MCF 10A (cell line): Measurements from ENCODE around the gene CWC27. TPM values are rescaled to one million over a fixed set of nuclear protein-coding genes. Genes with fewer than 3 reads are reported as not detected.

Experiments used
- BruUV-seq: library from RNA; stranded (reverse); fragments of 400-500 nt; replicated peaks from 2 replicates; lab custom pipeline; 2021; lab: Mats Ljungman, UMichigan
- CTCF ChIA-PET: fragments of 300-600 bp; sonication (Branson Sonifier 250); formaldehyde crosslinking; extraction: SDS; loops from one replicate; lab custom pipeline; 2021; ENCODE audit warnings: antibody characterized with exemption, inconsistent platforms; lab: Yijun Ruan, JAX
- POLR2A ChIA-PET: fragments of 300-600, 350-650 bp; sonication (Branson Sonifier 250); formaldehyde crosslinking; extraction: SDS; loops from one replicate; lab custom pipeline; 2020; ENCODE audit warnings: antibody characterized with exemption, inconsistent platforms; lab: Yijun Ruan, JAX
- DNase-seq: peaks from one replicate; pipeline ENCODE4 v3.0.0-alpha.2; 2018; ENCODE audit not compliant: unreplicated experiment
- H3K27ac Mint-ChIP-seq: one replicate; pipeline ENCODE4 v1.8.0; 2022; ENCODE audit warnings: mild to moderate bottlenecking, low read depth, mixed read lengths; ENCODE audit not compliant: unreplicated experiment
- H3K27me3 Mint-ChIP-seq: one replicate; pipeline ENCODE4 v1.8.0; 2022; ENCODE audit warnings: mixed read lengths; ENCODE audit not compliant: insufficient read depth, unreplicated experiment
- H3K36me3 Mint-ChIP-seq: one replicate; pipeline ENCODE4 v1.8.0; 2022; ENCODE audit warnings: mild to moderate bottlenecking, moderate library complexity, mixed read lengths; ENCODE audit not compliant: insufficient read depth, unreplicated experiment
- H3K4me1 Mint-ChIP-seq: one replicate; pipeline ENCODE4 v1.8.0; 2022; ENCODE audit warnings: mixed read lengths; ENCODE audit not compliant: insufficient read depth, unreplicated experiment
- H3K4me3 Mint-ChIP-seq: one replicate; pipeline ENCODE4 v1.8.0; 2022; ENCODE audit warnings: mild to moderate bottlenecking, moderate library complexity, mixed read lengths; ENCODE audit not compliant: unreplicated experiment
- H3K9me3 Mint-ChIP-seq: one replicate; pipeline ENCODE4 v1.8.0; 2022; ENCODE audit warnings: mixed read lengths; ENCODE audit not compliant: unreplicated experiment
- intact Hi-C: fragments of 100-400 bp; cut with micrococcal nuclease; formaldehyde crosslinking; loops from 2 replicates; pipeline ENCODE4 v1.14.1; 2022
- total RNA-seq: library from RNA; stranded (reverse); gene quantifications from 2 replicates; pipeline ENCODE4 v1.2.3, GENCODE V29; 2022
- TF ChIP-seq, protein P1 (sequence below): fragments of 200-600 bp; IDR thresholded peaks from one replicate; pipeline ENCODE4 v1.8.0; 2022; ENCODE audit warnings: antibody characterized with exemption, mild to moderate bottlenecking; ENCODE audit not compliant: unreplicated experiment

Gene CWC27
- total RNA-seq, 1 experiment from 2014 or later, result 34.2 TPM

DNA sequence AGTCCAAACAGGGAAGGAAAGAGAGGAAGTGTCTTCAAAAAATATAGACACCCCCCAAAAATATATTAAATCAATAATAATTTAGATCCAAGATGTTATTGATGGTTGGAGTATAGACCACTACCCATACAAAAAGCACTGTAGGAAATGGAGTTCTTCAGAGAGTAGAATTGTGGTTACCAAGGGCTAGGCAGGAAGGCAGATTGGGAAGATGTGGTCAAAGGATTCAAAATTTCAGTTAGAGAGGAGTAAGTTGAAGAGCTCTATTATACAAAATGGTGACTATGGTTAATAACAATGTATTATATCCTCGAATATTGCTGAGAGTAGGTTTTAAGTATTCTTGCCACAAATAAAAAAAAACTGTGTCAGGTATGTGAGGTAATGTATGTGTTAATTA lies 149.4 kb downstream of the CWC27 start:
- TF ChIP-seq, protein P1, sequence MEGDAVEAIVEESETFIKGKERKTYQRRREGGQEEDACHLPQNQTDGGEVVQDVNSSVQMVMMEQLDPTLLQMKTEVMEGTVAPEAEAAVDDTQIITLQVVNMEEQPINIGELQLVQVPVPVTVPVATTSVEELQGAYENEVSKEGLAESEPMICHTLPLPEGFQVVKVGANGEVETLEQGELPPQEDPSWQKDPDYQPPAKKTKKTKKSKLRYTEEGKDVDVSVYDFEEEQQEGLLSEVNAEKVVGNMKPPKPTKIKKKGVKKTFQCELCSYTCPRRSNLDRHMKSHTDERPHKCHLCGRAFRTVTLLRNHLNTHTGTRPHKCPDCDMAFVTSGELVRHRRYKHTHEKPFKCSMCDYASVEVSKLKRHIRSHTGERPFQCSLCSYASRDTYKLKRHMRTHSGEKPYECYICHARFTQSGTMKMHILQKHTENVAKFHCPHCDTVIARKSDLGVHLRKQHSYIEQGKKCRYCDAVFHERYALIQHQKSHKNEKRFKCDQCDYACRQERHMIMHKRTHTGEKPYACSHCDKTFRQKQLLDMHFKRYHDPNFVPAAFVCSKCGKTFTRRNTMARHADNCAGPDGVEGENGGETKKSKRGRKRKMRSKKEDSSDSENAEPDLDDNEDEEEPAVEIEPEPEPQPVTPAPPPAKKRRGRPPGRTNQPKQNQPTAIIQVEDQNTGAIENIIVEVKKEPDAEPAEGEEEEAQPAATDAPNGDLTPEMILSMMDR, result no peak
- CTCF ChIA-PET, result no interaction called here
- no peaks in the 10 kb centered on the region for H3K27me3 Mint-ChIP-seq
- no peak overlapping the region for H3K4me3 Mint-ChIP-seq
- H3K36me3 Mint-ChIP-seq, result peaks cover 5% of the 10 kb centered on the region
- no peak overlapping the region for H3K27ac Mint-ChIP-seq
- H3K9me3 Mint-ChIP-seq, result peaks cover 29% of the 10 kb centered on the region
- DNase-seq, result no peak
- POLR2A ChIA-PET, result no interaction called here
- intact Hi-C loops, result no loop called here
- no TSS peak for BruUV-seq
- no peaks in the 10 kb centered on the region for H3K4me1 Mint-ChIP-seq

GRCh38 chr5:64921386-64921785 lies 152.7 kb downstream of the CWC27 start:
- DNase-seq, result no peak
- intact Hi-C loops, result no loop called here
- H3K27me3 Mint-ChIP-seq, result no peaks in the 10 kb centered on the region
- ChIA-PET POLR2A (interaction anchor here (1.2 kb wide), 1 partner anchor 10 kb away, joined by 3 read pairs; no protein-coding TSS in a partner anchor), CTCF (interaction anchor here (0.6 kb wide), 1 partner anchor 99 kb away, joined by 3 read pairs; no protein-coding TSS in a partner anchor)
- TF ChIP-seq, protein P1, result no peak
- no peak overlapping the region for H3K4me3 Mint-ChIP-seq
- BruUV-seq, result no TSS peak
- H3K27ac Mint-ChIP-seq, result no peak overlapping the region
- H3K9me3 Mint-ChIP-seq, result peaks cover 29% of the 10 kb centered on the region
- no peaks in the 10 kb centered on the region for H3K4me1 Mint-ChIP-seq
- H3K36me3 Mint-ChIP-seq, result peaks cover 5% of the 10 kb centered on the region

GRCh38 chr5:64923151-64923685 lies 154.5 kb downstream of the CWC27 start:
- no peak overlapping the region for H3K27ac Mint-ChIP-seq
- intact Hi-C loops, result no loop called here
- no peak for DNase-seq
- H3K4me3 Mint-ChIP-seq, result no peak overlapping the region
- TF ChIP-seq, protein P1, result no peak
- no peaks in the 10 kb centered on the region for H3K27me3 Mint-ChIP-seq
- peaks cover 5% of the 10 kb centered on the region for H3K36me3 Mint-ChIP-seq
- H3K4me1 Mint-ChIP-seq, result no peaks in the 10 kb centered on the region
- no TSS peak for BruUV-seq
- POLR2A ChIA-PET, result no interaction called here
- H3K9me3 Mint-ChIP-seq, result peaks cover 23% of the 10 kb centered on the region
- CTCF ChIA-PET, result no interaction called here

DNA sequence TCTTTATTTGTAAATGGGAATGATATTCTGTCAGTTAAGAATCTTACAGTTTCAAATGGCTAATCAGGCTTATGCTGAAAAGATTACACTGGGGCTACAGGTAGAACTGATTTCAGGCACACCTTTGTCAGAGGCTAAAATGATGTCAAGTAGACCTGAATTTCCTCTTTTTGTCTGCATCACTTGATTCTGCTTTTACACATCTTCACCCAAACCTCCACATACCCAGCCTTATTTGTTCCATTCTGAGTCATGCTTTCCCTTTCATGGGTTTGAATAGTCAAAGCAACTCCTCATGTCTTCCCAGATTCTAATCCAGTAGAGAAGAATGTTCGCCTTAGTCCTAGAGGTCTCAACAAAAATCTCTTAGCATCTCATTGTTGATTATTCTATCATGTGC lies 156.4 kb downstream of the CWC27 start:
- H3K27me3 Mint-ChIP-seq, result no peaks in the 10 kb centered on the region
- H3K9me3 Mint-ChIP-seq, result peaks cover 31% of the 10 kb centered on the region
- no peak for DNase-seq
- H3K27ac Mint-ChIP-seq, result no peak overlapping the region
- intact Hi-C loops, result no loop called here
- no TSS peak for BruUV-seq
- no peak overlapping the region for H3K4me3 Mint-ChIP-seq
- H3K4me1 Mint-ChIP-seq, result no peaks in the 10 kb centered on the region
- ChIA-PET POLR2A (no interaction called here), CTCF (no interaction called here)
- TF ChIP-seq, protein P1, result no peak
- H3K36me3 Mint-ChIP-seq, result peaks cover 5% of the 10 kb centered on the region
